ENCODE results near the gene COL9A3. TPM values are rescaled to one million over a fixed set of nuclear protein-coding genes. Genes with fewer than 3 reads are reported as not detected.

The COL9A3 gene
- polyA plus RNA-seq, 4 donors: 3.4 to 12.7 (median 5.9) TPM

- H3K4me3 ChIP-seq (ENCODE audit: low read depth in 1 of 3, low read length in 3 of 3): no peak overlapping the region
- DNase-seq (no peak), FAIRE-seq (no peak)
- H3K27me3 ChIP-seq (ENCODE audit: control insufficient read depth in 3 of 3, insufficient read depth in 3 of 3, low read length in 3 of 3): no peaks in the 10 kb centered on the region
- H3K27ac ChIP-seq (ENCODE audit: low read depth in 1 of 3, low read length in 2 of 3): no peak overlapping the region
- H3K4me1 ChIP-seq (ENCODE audit: control insufficient read depth in 3 of 3, insufficient read depth in 2 of 3, low read depth in 1 of 3, low read length in 2 of 3): peaks cover 0 to 7% (median 3%) of the 10 kb centered on the region in 3 donors
- 82 to 86% (median 82%) methylated on average over 24 to 25 of the region's 25 CpGs for WGBS, 3 donors
- no peaks in the 10 kb centered on the region for H3K9me3 ChIP-seq (ENCODE audit: control insufficient read depth in 2 of 2, insufficient read depth in 1 of 2, low read depth in 1 of 2, low read length in 1 of 2)
- no peaks in the 10 kb centered on the region for H3K36me3 ChIP-seq (ENCODE audit: control insufficient read depth in 3 of 3, insufficient read depth in 2 of 3, low read depth in 1 of 3, low read length in 3 of 3)
Measured at GRCh38 chr20:62771396-62772102, 45.3 kb upstream of the COL9A3 start.

GRCh38 chr20:62772103-62772611 lies 44.7 kb upstream of the COL9A3 start:
- WGBS, 3 donors: 88 to 93% (median 90%) methylated on average over 22 to 23 of the region's 23 CpGs

GRCh38 chr20:62772619-62772989 lies 44.2 kb upstream of the COL9A3 start:
- Histone ChIP-seq H3K27me3 (ENCODE audit: control insufficient read depth in 3 of 3, insufficient read depth in 3 of 3, low read length in 3 of 3) (no peaks in the 10 kb centered on the region), H3K36me3 (ENCODE audit: control insufficient read depth in 3 of 3, insufficient read depth in 2 of 3, low read depth in 1 of 3, low read length in 3 of 3) (no peaks in the 10 kb centered on the region), H3K27ac (ENCODE audit: low read depth in 1 of 3, low read length in 2 of 3) (no peak overlapping the region), H3K9me3 (ENCODE audit: control insufficient read depth in 2 of 2, insufficient read depth in 1 of 2, low read depth in 1 of 2, low read length in 1 of 2) (no peaks in the 10 kb centered on the region), H3K4me3 (ENCODE audit: low read depth in 1 of 3, low read length in 3 of 3) (no peak overlapping the region), H3K4me1 (ENCODE audit: control insufficient read depth in 3 of 3, insufficient read depth in 2 of 3, low read depth in 1 of 3, low read length in 2 of 3) (peaks cover 0 to 7% (median 3%) of the 10 kb centered on the region in 3 donors)
- 71 to 76% (median 75%) methylated on average over 11 of the region's 11 CpGs for WGBS, 3 donors
- FAIRE-seq (no peak), DNase-seq (no peak)

More at GRCh38 chr20:62772103-62772611, 44.7 kb upstream of the COL9A3 start:
- Histone ChIP-seq H3K4me3 (ENCODE audit: low read depth in 1 of 3, low read length in 3 of 3) (no peak overlapping the region), H3K9me3 (ENCODE audit: control insufficient read depth in 2 of 2, insufficient read depth in 1 of 2, low read depth in 1 of 2, low read length in 1 of 2) (no peaks in the 10 kb centered on the region), H3K27me3 (ENCODE audit: control insufficient read depth in 3 of 3, insufficient read depth in 3 of 3, low read length in 3 of 3) (no peaks in the 10 kb centered on the region), H3K4me1 (ENCODE audit: control insufficient read depth in 3 of 3, insufficient read depth in 2 of 3, low read depth in 1 of 3, low read length in 2 of 3) (peaks cover 0 to 7% (median 3%) of the 10 kb centered on the region in 3 donors), H3K27ac (ENCODE audit: low read depth in 1 of 3, low read length in 2 of 3) (no peak overlapping the region), H3K36me3 (ENCODE audit: control insufficient read depth in 3 of 3, insufficient read depth in 2 of 3, low read depth in 1 of 3, low read length in 3 of 3) (no peaks in the 10 kb centered on the region)
- DNase-seq (no peak), FAIRE-seq (no peak)

GRCh38 chr20:62772990-62773844 lies 43.6 kb upstream of the COL9A3 start:
- 21 to 52% (median 36%) methylated on average over 19 of the region's 19 CpGs for WGBS, 3 donors
- Histone ChIP-seq H3K36me3 (ENCODE audit: control insufficient read depth in 3 of 3, insufficient read depth in 2 of 3, low read depth in 1 of 3, low read length in 3 of 3) (no peaks in the 10 kb centered on the region), H3K4me1 (ENCODE audit: control insufficient read depth in 3 of 3, insufficient read depth in 2 of 3, low read depth in 1 of 3, low read length in 2 of 3) (peaks cover 0 to 7% (median 3%) of the 10 kb centered on the region in 3 donors), H3K9me3 (ENCODE audit: control insufficient read depth in 2 of 2, insufficient read depth in 1 of 2, low read depth in 1 of 2, low read length in 1 of 2) (no peaks in the 10 kb centered on the region), H3K4me3 (ENCODE audit: low read depth in 1 of 3, low read length in 3 of 3) (no peak overlapping the region), H3K27me3 (ENCODE audit: control insufficient read depth in 3 of 3, insufficient read depth in 3 of 3, low read length in 3 of 3) (no peaks in the 10 kb centered on the region), H3K27ac (ENCODE audit: low read depth in 1 of 3, low read length in 2 of 3) (no peak overlapping the region)
- DNase-seq (no peak), FAIRE-seq (no peak)

- H3K4me3 ChIP-seq (ENCODE audit: low read depth in 1 of 3, low read length in 3 of 3): no peak overlapping the region
- 72 to 83% (median 78%) methylated on average over 29 of the region's 29 CpGs for WGBS, 3 donors
- H3K4me1 ChIP-seq (ENCODE audit: control insufficient read depth in 3 of 3, insufficient read depth in 2 of 3, low read depth in 1 of 3, low read length in 2 of 3): peaks cover 0 to 3% (median under 1%) of the 10 kb centered on the region in 3 donors
- no peaks in the 10 kb centered on the region for H3K9me3 ChIP-seq (ENCODE audit: control insufficient read depth in 2 of 2, insufficient read depth in 1 of 2, low read depth in 1 of 2, low read length in 1 of 2)
- no peaks in the 10 kb centered on the region for H3K27me3 ChIP-seq (ENCODE audit: control insufficient read depth in 3 of 3, insufficient read depth in 3 of 3, low read length in 3 of 3)
- DNase-seq (no peak), FAIRE-seq (no peak)
- H3K27ac ChIP-seq (ENCODE audit: low read depth in 1 of 3, low read length in 2 of 3): no peak overlapping the region
- H3K36me3 ChIP-seq (ENCODE audit: control insufficient read depth in 3 of 3, insufficient read depth in 2 of 3, low read depth in 1 of 3, low read length in 3 of 3): no peaks in the 10 kb centered on the region
Measured at GRCh38 chr20:62773845-62774714, 42.8 kb upstream of the COL9A3 start.

- H3K27me3 ChIP-seq (ENCODE audit: control insufficient read depth in 3 of 3, insufficient read depth in 3 of 3, low read length in 3 of 3): no peaks in the 10 kb centered on the region
- H3K36me3 ChIP-seq (ENCODE audit: control insufficient read depth in 3 of 3, insufficient read depth in 2 of 3, low read depth in 1 of 3, low read length in 3 of 3): no peaks in the 10 kb centered on the region
- H3K4me3 ChIP-seq (ENCODE audit: low read depth in 1 of 3, low read length in 3 of 3): no peak overlapping the region
- no peak overlapping the region for H3K27ac ChIP-seq (ENCODE audit: low read depth in 1 of 3, low read length in 2 of 3)
- DNase-seq (no peak), FAIRE-seq (no peak)
- no peaks in the 10 kb centered on the region for H3K9me3 ChIP-seq (ENCODE audit: control insufficient read depth in 2 of 2, insufficient read depth in 1 of 2, low read depth in 1 of 2, low read length in 1 of 2)
- H3K4me1 ChIP-seq (ENCODE audit: control insufficient read depth in 3 of 3, insufficient read depth in 2 of 3, low read depth in 1 of 3, low read length in 2 of 3): peaks cover 0 to 3% (median 0%) of the 10 kb centered on the region in 3 donors
- 66 to 95% (median 79%) methylated on average over 6 to 8 of the region's 8 CpGs for WGBS, 3 donors
Measured at GRCh38 chr20:62774762-62775161, 42.1 kb upstream of the COL9A3 start.

GRCh38 chr20:62775206-62775605 lies 41.6 kb upstream of the COL9A3 start:
- no peaks in the 10 kb centered on the region for H3K36me3 ChIP-seq (ENCODE audit: control insufficient read depth in 3 of 3, insufficient read depth in 2 of 3, low read depth in 1 of 3, low read length in 3 of 3)
- H3K4me3 ChIP-seq (ENCODE audit: low read depth in 1 of 3, low read length in 3 of 3): no peak overlapping the region
- H3K4me1 ChIP-seq (ENCODE audit: control insufficient read depth in 3 of 3, insufficient read depth in 2 of 3, low read depth in 1 of 3, low read length in 2 of 3): peaks cover 0 to 3% (median 0%) of the 10 kb centered on the region in 3 donors
- DNase-seq (no peak), FAIRE-seq (no peak)
- H3K27me3 ChIP-seq (ENCODE audit: control insufficient read depth in 3 of 3, insufficient read depth in 3 of 3, low read length in 3 of 3): no peaks in the 10 kb centered on the region
- no peaks in the 10 kb centered on the region for H3K9me3 ChIP-seq (ENCODE audit: control insufficient read depth in 2 of 2, insufficient read depth in 1 of 2, low read depth in 1 of 2, low read length in 1 of 2)
- 89 to 96% (median 91%) methylated on average over 9 of the region's 9 CpGs for WGBS, 3 donors
- no peak overlapping the region for H3K27ac ChIP-seq (ENCODE audit: low read depth in 1 of 3, low read length in 2 of 3)
